HG03342 (cell line): ENCODE measurements around the gene SLC38A8.

ENCODE experiments used
- ATAC-seq: cut with Tn5 transposase; IDR thresholded peaks from one replicate; pipeline ENCODE4 v1.9.1; 2021; ENCODE audit warnings: mild to moderate bottlenecking, moderate library complexity; ENCODE audit not compliant: unreplicated experiment

SLC38A8 gene

DNA sequence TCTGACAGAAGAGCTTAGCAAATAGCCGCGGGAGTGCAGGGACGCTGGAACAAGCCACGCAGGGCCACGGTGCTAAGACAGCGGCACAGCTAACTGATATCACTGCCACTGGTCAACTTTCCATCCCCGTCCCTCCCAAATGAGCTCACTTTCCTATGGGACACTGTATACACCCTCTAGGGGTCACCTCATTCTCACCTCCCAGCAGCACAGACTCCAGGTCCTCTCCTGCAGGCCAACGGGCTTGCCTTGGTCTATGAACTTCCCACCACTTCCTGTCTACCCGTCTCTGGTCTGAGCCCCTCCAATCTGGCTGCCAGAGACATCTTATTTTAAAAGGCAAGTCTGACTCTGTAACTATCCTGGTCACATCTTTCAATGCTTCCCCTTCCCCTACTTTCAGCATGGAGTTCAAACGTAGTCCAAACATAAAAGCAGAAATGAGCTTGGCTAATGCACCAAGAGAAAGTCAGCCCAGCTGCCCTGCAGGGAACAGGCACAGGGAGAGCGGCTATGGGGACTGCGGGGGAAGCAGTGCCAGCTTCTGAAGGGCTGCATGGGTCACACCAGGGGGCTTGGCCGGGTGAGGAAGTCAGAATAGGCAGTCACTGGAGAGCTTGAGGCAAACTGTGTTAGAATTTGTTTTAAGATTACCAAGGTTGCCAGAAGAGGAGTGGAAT lies 26.3 kb upstream of the SLC38A8 start:
- ATAC-seq: no peak

DNA sequence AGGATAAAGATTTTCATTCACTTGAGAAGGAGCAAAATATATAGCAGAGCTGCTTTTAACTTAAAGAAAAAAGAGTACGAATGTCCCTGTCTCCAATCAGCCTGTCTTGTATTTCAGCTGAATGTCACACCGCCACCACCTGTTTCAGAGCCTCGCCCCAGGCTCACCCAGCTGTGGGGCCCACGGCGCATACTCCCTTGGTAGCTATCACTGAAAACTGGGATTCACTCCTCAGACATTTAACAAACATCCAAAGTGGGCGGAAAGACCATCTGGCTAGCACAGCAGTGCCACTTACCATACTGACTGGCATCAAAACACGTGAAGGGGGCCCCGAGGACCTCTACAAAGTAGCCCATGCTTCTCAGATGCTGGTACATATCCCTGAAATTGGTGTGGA lies 25.4 kb upstream of the SLC38A8 start:
- no peak for ATAC-seq

DNA sequence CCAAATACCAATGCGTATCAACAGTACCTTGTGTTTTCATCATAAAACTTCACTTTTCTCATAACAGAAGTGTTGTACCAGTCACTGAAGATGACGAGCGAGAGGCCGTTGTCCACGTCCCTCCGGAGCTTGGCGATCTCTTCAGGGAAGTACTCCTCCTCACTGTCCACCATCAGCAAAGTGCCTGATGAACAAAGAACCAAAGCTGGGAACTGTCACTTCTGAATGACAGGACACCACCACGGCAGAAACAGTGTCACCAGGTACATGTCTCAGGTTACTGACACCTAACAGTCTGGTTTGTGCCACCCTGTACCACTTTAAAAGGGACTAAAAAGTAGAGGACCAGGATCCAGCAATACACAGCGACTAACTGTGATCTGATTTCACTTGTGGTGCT lies 25.0 kb upstream of the SLC38A8 start:
- no peak for ATAC-seq

DNA sequence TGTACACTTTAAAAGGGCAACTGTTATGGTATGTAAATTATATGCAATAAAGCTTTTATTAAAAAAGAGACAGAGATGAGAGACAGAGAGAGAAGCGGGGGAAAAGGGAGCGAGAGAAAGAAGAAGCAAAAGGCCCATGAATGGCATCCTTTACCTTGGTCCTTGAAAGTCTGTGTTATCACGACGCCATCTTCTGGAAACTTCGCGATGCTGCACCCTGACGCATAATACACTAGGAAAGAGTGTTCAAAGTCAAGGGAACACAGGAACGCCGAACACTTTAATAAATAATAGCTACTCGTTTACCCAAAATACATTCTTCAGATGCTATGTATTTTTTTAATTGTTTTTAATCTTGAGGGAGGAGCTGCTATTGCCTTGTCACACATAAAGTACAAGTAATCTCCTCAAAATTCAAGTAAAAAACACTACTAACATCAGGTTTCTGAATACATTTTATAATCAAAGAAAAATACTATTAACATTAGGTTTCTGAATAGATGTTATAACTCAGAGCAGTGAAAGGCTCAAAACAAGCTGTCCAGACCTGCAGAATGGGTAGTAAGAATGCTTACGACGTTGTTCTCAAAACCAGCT lies 23.0 kb upstream of the SLC38A8 start:
- no peak for ATAC-seq

DNA sequence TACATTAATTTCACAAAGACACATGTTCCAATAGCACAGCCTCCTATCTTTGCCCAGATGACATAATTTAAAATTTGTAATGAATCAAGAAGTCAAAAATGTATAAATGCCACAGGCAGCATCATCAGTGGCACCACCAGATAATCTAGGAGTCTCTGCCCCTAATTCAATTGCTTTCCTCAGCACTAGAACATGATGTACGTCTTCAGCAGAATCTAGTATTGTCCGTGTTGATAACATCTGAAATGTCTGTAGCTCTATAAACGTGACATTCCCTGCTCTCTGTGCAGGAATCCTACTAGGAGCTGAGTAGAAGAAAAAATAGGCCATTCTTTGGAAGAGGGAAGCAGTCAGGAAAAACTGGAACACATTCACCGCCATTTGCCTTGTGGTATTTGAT lies 21.4 kb upstream of the SLC38A8 start:
- no peak for ATAC-seq

DNA sequence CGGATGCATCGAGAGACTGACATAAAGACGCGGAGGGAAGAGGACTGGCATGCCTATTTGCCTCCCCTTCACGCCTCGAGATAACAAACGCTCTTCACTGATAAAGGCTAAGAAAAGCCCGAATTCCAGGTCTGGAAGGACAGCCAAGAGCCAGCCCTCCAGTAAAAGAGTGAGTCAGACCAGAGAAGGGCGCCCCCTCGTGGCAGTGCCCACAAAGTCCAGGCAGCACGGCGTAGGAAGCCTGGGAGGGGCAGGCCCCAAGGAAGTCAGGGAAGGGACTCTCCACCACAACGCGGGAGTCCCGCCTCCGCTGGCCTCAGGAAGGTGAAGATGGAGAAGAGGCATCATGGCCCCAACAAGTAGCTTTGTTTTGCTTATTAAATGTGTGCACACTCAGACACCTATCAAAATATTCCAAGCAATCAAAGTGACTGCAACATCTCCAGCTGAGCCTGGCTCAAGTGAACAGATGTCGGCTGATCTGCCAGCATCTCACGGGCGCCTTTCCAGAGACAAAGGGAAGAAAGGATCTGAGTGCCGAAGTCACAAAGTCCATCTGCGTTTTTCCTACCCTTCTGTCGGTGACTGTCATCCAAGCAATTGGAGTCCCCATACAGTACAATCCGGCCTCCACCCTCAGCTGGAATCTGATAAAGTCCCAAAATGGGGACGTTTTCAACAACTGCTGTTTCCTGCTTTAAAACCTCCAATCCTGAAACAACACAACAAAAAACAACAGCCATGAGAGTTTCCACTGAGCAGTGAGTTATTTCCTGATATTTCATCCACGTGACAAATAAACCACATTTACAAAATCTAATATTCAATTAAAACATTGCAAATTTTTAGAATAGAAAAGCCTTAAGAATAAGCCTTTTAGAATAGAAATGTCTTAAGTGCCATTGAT lies 20.4 kb upstream of the SLC38A8 start:
- ATAC-seq: no peak

DNA sequence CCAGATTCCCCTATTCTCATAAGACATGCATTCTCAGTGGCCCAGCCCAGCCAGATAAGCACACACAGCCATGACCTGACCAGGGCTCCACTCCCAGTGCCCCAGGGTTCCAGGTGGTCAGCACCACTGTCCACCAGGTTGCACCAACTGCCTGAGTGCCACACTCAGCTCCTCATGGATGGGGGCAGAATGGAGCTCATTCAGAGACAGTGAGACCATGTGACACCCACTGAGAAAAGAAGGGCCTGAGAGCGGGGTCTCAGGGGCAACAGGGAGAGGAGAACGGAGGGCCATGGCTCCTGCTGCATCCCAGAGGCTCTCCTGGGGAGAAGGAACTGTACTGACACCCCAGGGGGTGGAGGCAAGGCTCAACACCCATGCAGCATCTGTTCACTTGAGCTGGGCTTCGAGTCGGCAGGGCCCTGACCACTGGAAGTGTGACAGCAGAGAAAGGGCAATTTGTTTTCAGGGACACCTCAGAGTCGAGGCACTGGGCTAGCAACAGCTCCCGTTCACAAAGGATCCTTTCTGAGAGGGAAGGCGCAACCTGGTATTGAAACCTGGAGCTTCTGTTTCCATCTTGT lies 18.7 kb upstream of the SLC38A8 start:
- ATAC-seq: no peak

DNA sequence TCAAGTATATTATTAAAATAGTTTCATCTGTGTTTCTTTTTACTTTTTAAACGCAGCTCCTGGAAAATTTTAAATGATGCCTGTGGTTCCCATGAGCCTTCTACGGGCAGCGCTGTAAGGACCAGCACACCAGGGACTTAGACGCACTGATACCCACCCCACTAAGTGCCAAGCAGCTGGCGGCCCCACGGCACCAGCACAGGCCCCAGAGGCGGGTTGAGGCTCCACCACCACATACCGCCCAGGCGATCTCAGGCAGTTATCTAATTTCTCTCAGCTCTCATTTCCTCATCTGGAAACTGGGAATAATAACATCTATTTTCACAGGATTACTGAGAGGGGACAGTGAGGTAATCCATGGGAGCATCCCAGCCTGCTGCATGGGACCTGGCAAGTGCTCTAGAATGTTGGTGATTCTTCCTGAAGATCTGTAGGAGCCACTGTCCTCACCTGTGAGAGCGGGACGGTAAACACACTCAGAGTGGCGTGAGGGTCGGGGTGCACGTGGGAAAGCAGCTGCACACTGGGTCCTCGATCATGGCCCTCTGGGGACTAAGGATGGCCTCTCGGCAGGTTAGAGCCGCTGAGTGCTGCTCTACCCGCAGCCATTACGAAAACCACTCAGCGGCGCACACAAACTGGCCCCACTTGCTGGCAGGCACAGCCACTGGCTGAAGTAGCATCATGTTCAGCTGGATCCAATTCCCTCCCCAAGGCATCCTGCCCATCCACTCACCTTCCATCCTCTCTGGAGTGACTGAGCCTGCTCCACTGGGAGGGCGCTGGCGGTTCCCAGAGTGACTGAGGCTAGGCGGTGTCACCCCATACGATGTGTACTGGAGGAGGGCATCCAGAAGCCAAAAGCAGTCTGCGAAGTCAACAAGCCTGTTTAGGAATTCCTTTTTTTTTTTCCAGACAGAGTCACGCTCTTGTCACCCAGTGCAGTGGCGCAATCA lies 17.6 kb upstream of the SLC38A8 start:
- ATAC-seq: no peak

DNA sequence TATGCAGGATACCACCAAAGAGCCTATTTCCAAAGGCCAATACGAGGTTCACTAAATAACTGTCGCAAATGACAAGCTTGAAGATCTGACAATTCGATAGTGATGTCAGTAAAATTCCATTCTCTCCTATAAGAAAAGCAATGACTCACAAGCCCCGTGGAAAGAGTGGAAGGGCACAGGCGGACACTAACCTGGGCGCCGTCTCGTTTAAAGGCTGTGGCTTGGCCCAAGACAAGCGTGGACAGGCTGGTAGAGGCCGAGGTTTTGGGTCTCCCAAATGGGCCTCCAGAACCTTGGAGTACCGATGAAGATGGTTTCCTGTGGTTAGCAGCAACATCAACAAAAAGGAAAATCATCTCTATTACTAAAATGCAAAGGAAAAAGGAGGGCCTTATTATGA lies 16.5 kb upstream of the SLC38A8 start:
- no peak for ATAC-seq

DNA sequence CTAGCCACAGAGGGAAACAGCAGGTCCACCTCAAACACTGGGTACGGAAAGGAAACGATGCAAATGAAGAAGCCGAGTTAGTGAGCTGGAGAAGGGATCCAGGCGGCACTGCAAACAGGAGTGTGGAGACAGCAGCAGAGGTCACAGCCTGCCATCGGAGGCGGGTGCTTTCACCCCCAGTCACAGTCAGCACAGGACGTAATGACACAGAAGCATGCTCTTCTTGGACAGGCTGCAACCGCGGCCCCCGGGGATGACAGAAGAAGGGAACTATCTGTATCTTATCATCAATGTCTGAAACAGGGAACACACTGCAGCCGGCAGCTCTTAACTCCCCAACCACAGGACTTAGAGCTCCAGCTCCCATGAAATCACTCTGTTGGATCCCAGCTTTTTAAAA lies 16.1 kb upstream of the SLC38A8 start:
- ATAC-seq: no peak

DNA sequence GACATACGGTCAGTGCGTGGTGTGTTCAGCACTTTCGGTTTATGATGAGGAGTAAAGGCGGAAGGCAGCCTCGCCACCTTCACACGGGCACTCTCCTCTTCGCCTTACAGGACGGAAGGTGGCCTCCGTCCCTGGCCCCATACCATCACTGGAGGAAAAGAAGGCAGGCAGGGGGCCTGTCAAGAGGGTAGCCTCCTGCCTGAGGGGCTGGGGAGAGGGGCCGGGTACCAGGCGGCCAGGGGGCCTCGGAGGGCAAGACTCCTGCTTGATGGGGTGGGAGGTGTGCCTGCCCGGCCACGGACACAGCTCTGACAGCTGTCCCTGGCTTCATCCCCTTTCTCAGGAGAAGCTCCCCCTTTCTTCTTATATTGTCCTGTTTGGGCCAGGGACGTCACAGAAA lies 15.6 kb upstream of the SLC38A8 start:
- ATAC-seq: no peak

DNA sequence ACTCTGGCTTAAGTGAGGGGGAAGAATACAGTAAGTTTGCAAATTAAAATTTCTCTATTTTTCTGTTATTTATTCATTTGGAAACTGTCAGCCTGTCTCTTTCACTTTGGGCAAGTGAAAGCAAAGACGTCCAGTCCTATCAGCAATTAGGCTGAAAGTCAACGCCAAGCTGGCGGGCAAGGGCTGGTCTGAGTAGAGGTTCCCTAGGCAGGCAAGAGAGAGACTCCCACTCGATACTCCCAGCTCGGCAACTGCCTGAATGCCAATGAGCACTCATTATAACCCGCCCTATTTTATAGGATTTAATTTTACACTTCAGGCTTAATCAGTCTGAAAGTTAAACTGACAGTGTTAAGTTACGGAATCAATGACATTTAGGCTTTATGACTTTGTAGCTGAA lies 14.3 kb upstream of the SLC38A8 start:
- ATAC-seq: no peak

DNA sequence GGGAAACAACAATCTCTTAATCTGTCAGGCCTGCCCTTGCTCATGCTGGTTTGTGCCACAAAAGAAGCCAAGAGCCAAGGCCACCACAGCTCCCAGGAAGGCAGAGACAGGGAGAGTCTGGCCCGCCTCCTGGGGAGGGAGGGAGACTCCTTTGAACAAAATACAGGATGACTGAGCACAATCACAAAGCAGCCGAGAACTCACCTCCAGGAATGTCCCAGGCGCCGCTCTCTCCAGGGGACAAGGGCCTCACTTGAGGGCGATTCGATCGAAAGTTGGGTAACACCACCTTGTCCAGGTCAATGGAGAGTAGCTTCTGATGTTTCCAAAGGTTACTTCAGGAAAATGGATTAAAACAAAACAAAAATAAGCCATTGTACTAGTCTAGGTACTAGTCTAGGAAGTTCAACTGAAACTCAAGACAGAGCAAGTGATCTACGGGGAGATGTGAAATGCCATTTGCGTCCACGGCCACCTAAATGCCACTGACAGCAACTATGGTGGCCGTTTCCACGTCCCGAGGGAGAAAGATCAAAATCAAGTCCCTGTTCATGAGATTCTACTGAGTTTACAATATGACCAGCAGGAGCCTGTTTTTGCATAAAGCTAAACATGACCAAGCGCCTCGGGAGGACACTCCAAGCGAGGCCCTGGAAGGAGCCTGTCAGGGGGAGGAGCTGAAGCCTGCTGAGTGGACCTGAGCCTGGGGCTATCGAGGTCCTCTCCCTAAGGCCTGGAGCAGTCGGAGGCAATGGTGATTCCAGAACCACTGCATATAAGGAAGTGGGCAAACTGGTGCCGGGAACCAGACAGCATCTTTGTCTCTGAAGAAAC lies 13.4 kb upstream of the SLC38A8 start:
- ATAC-seq: no peak

DNA sequence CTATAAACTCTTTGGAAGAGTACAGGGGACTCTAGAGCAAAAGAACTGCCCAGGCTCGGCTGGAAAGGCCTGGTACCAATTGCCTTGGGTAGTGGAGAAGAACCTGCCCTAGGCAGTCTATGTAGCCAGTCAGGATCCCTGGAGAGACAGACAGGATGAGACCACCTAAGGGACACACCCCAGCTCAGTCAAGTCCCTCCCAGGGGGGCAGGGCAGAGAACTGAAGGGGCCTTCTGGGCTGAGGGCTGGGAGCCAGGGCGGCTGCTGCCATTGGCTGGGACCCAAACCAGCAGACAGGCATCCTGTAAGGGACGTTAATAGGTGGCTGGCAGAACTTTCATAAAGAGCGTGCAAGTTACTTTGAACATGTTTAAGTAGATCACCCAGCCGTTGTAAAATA lies 12.8 kb upstream of the SLC38A8 start:
- no peak for ATAC-seq

DNA sequence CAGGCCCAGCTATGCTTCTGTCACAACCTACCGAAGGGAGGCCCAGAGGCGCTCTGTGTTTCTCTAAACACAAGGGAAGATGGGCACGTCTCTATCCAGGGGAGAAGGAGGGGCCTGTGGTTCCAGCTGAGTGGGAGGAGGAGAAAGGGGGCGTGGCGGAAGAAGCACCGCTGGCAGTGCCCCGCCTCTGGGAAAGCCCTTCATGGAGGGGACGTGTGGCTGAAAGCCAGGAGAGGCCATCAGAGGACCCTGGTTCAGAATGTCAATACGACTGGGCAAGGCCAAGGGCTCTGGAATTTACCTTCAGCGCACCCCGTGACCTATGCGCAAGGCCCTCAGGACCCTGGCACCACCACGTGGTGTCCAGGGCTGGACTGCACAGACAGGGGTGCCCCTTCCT lies 12.3 kb upstream of the SLC38A8 start:
- no peak for ATAC-seq

DNA sequence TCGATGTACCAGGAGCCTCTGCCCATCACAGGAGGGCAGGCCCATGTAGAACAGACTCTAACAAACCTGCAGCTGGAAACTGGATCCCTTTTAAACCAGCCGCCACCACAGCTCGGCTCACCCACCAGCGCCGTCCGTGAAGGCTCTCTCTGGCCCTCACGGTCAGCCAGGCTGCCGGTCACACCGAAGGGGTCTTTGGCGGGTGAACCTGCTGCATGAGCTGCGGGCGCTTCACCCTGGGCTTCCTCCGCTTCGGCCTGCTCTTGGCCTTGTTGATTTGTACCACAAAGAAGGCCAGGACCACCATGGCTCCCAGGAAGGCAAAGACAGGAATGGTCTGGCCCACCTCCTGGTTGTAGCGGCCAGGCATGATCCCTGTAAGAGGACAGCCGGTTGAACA lies 11.7 kb upstream of the SLC38A8 start:
- ATAC-seq: no peak

DNA sequence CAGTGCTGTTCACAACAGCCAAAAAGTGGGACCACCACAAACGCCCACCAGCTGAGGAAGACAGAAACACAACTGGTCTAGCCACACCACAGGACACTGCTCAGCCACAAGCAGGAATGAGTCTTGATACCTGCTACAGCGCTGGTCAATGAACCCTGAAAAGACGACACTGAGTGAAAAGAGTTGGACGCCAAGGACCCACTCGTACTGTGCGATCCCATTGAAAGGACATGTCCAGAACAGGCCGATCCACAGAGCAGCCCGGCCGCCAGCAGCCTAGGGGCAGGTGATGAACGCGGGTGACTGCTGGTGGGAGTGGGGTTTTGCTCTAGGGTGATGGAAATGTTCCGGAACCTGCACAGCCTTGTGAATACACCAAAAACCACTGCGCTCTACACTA lies 10.6 kb upstream of the SLC38A8 start:
- no peak for ATAC-seq

DNA sequence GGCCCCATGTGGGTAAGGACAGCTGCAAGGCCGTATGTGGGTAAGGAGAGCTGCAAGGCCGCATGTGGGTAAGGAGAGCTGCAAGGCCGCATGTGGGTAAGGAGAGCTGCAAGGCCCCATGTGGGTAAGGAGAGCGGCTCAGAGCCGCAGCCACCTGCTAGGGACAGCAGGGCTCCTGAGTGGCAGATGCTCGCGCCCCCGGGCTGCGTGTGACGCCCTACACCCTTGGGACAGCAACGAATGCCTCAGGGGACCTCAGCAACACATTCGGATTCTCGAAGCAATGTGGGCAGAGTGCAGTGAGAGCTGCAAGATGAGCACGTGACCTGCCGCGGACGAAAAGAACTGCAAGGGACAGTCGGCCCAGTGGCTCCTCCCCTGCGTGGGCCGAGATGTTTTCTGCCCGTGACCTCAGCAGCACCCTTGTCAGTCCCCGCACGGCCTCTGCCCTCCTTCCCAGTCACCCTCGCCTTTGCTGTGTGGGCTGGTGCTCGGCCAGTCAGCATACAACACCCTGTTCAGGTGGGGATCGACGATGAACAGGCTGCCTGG lies 9.6 kb upstream of the SLC38A8 start:
- ATAC-seq: no peak

DNA sequence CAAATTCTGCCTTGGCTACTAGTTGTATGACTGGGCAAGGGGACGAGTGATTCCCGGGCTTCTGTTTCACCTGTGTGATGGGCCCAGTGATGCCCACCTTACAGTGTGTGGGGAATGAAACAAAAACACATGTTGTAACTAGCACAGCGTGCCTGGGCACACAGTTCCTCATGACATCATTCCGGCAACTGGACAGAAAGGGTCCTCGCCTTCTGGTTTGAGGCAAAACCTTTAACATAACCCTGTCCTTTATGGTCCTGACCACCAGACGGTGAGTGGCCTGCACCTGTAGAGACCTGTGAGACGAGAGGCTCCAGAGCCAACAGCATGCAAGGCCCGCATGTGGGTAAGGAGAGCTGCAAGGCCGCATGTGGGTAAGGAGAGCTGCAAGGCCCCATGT lies 7.7 kb upstream of the SLC38A8 start:
- ATAC-seq: no peak
